A549 treated with CORT108297 at 1 μM for 4 hours (cell line): ENCODE measurements around the gene MYH15. TPM values are rescaled to one million over a fixed set of nuclear protein-coding genes. Genes with fewer than 3 reads are reported as not detected.

Source experiments
- total RNA-seq: library from RNA; stranded (reverse); fragments of 200-300 nt; extraction: Qiagen RNA extraction; gene quantifications from 5 replicates; pipeline ENCODE4 v1.2.3, GENCODE V29; 2022

The MYH15 gene
- total RNA-seq: 0.17 to 0.26 TPM (median 0.19 TPM) in 5 replicates

DNA sequence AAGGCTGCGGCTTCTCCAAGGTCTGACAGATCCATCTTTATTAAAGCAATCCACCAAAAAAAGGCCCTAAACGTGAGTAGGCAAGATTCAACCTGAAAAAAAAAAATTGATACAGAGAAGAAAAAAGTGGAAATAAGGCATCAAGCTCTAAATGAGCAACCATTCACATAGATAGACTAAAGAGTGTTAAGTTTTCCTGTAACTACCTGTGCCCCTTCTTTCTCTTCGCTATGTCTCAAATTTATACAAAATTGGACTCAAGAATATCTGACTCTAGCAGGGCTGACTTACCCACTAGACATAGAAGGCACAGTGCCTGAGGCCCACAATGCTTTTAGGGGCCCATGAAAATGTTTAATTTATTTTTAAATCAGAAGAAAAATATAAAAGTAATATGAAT, at the start of gene MYH15:
MYH15 (minus strand) TSS at position 101 of the 400 bp plus-strand sequence; CDS start at position 35, 66 bp downstream.

Other genes with a start within 250 kb of the MYH15 start
- 0.04 to 0.13 TPM (median 0.08 TPM) in 3 of 5 replicates, not detected in the others for gene HHLA2, start 214.0 kb downstream of the MYH15 start, total RNA-seq
- gene CIP2A, start 78.8 kb upstream of the MYH15 start, total RNA-seq: 16.7 to 22.4 TPM (median 21.2 TPM) in 5 replicates
- gene DZIP3, start 79.1 kb upstream of the MYH15 start, total RNA-seq: 3.9 to 5.0 TPM (median 4.1 TPM) in 5 replicates
- not detected in 5 replicates for gene RETNLB, start 246.8 kb upstream of the MYH15 start, total RNA-seq